Measurements from ENCODE around the gene TCF20.

Gene TCF20

GRCh38 chr22:42307806-42308563 lies 37.5 kb upstream of the TCF20 start:
- TF ChIP-seq, protein P1, sequence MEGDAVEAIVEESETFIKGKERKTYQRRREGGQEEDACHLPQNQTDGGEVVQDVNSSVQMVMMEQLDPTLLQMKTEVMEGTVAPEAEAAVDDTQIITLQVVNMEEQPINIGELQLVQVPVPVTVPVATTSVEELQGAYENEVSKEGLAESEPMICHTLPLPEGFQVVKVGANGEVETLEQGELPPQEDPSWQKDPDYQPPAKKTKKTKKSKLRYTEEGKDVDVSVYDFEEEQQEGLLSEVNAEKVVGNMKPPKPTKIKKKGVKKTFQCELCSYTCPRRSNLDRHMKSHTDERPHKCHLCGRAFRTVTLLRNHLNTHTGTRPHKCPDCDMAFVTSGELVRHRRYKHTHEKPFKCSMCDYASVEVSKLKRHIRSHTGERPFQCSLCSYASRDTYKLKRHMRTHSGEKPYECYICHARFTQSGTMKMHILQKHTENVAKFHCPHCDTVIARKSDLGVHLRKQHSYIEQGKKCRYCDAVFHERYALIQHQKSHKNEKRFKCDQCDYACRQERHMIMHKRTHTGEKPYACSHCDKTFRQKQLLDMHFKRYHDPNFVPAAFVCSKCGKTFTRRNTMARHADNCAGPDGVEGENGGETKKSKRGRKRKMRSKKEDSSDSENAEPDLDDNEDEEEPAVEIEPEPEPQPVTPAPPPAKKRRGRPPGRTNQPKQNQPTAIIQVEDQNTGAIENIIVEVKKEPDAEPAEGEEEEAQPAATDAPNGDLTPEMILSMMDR (IDR thresholded peaks at IDR 0.05; ENCODE audit: borderline replicate concordance, insufficient read depth, low read depth, low read length), result no peak
- no peak overlapping the region for H3K4me3 ChIP-seq (ENCODE audit: low read depth, low read length)

DNA sequence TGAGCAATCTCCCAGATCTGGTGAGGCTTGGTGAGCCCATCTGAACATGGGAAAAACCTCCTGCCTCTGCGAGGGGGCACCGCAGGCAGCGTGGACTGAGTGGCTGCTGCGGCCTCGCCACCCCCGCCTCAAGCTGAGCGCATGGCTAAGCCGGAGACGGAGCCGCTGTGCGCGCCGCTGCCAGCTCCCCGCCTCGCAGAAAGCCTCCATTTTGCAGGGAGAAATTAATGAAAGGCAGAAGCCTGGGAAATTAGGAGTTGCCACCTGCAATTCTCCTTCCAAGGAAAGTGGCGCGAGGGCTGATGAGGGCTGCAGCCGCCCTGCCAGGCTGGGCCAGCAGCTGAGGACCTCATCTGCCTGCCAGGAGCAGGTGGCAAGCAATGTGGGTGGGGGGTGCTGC lies 35.6 kb upstream of the TCF20 start:
- H3K4me3 ChIP-seq (ENCODE audit: low read depth, low read length), result no peak overlapping the region
- TF ChIP-seq, protein P1 (IDR thresholded peaks at IDR 0.05; ENCODE audit: borderline replicate concordance, insufficient read depth, low read depth, low read length), result no peak

DNA sequence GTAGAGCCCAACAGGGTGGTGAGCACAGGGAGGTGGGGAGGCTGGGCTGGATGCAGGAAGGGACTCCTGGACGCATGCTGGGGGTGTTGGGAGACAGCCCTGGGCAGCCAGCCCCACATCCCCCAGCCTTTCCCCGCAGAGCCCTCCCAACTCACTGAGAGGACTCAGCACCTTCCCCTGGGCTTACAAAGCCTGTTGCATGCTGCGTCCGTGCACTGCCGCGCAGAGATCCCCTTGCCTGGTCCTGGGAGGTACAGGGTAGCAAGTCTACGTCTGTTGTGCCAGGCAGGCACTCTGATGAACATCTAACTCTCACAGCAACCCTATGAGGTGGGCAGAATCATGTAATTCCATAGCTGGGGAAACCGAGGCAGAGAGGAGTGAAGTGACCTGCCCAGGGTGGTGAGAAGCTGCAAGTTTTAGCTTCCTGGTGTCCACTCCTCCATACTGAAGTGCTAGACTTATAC lies 33.9 kb upstream of the TCF20 start:
- TF ChIP-seq, protein P1 (IDR thresholded peaks at IDR 0.05; ENCODE audit: borderline replicate concordance, insufficient read depth, low read depth, low read length), result no peak
- no peak overlapping the region for H3K4me3 ChIP-seq (ENCODE audit: low read depth, low read length)

DNA sequence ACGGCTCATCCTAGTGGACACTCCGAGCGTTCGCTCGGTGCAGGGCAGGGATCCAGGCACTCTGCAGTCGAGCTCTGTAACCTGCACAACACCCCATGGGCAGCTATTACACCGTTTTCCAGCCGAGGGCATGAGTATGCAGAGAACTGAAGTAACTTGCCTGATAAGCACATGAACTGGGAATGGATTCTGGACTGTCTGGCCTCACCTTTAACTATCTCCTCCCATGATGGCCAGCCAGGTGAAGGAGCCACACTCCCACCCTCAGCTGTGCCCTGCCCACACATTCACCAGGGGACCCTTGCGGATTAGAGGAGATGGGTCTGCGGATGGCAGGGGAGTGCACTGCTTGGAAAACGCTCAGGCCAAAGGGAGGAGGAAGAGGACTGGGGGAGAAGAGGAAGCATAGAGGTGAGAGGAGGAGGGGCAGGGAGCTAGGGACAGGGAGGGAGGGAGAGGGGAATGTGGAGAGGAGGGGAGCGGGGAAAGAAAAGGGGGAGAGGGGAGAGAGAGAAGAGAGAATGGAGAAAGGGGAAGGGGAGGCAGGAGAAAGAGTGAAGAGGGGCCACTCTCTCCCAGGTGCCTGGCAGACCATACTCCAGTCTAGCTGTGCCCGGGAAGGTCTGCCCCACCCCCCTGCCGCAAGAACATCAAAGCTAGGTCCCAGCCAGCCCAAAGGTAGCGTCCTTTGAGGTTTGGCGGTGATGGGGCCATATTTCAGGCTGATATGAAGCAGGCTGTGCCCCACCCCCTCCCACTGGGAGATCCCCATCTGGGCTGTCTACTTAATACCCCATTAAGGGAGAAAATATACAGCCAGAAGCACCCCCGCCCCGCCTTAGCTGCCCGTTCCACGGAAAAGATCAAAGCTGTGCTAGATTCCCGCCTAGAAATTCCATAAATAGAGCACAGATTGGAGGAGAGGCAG lies 33.2 kb upstream of the TCF20 start:
- H3K4me3 ChIP-seq (ENCODE audit: low read depth, low read length), result no peak overlapping the region
- TF ChIP-seq, protein P1 (IDR thresholded peaks at IDR 0.05; ENCODE audit: borderline replicate concordance, insufficient read depth, low read depth, low read length), result no peak

- H3K4me3 ChIP-seq (ENCODE audit: low read depth, low read length), result no peak overlapping the region
- TF ChIP-seq, protein P1 (IDR thresholded peaks at IDR 0.05; ENCODE audit: borderline replicate concordance, insufficient read depth, low read depth, low read length), result no peak
Observed at GRCh38 chr22:42301742-42302102, 31.3 kb upstream of the TCF20 start.

DNA sequence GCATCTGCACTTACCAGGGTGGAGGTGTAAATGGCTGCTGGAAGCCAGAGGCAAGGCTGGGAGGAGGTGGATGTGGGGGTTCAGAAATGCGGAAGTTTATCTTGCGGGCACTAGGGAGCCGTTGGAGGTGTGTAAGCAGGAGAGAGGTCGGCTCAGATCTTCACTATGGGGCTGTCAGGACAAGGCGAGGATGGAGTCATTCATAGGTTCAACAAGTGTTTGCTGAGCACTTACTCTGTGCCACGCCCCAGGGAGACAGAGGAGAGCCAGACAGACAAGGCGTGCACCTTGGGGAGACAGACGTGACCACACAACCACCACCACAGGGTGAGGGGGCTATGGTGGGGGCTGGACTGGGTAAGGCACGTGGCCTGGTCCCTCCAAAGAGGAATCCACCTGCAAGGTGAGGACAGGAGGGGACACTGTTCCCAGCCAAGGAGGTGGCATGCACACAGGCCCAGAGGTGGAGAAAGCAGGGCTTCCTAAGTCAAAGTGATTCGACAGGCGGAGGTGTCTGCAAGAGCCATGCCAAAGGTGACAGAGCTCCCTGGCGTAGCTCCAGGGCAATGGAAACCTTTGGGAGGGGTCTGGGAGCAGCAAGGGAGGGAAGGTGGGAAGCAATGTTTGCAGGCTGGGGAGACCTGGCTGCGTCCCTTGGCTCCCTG lies 30.8 kb upstream of the TCF20 start:
- H3K4me3 ChIP-seq (ENCODE audit: low read depth, low read length), result no peak overlapping the region
- TF ChIP-seq, protein P1 (IDR thresholded peaks at IDR 0.05; ENCODE audit: borderline replicate concordance, insufficient read depth, low read depth, low read length), result no peak

Data from GM12875 (cell line).